ENCODE results near the gene INTS1.
A peak's percentile ranks its signal among the peaks of the same experiment; 100 is the strongest.

The INTS1 gene

GRCh38 chr7:1503816-1504775 is at the start of gene INTS1:
TSS of gene INTS1 (minus strand) at chr7:1504389. CDS start at chr7:1503960, 429 bp downstream.
- peak; percentile 79 to 88 for DNase-seq (ENCODE audit: low read depth in 1 of 2, low spot score in 1 of 2)

- DNase-seq (ENCODE audit: low read depth in 1 of 2, low spot score in 1 of 2): no peak
Measured at GRCh38 chr7:1553512-1554210, 49.5 kb upstream of the INTS1 start.

GRCh38 chr7:1552200-1552599 is 48.0 kb upstream of the INTS1 start:
- no peak for DNase-seq (ENCODE audit: low read depth in 1 of 2, low spot score in 1 of 2)

GRCh38 chr7:1550846-1551155 is 46.6 kb upstream of the INTS1 start:
- DNase-seq (ENCODE audit: low read depth in 1 of 2, low spot score in 1 of 2): no peak

GRCh38 chr7:1550005-1550845 is 46.0 kb upstream of the INTS1 start:
- DNase-seq (ENCODE audit: low read depth in 1 of 2, low spot score in 1 of 2): no peak

- DNase-seq (ENCODE audit: low read depth in 1 of 2, low spot score in 1 of 2): no peak
Measured at GRCh38 chr7:1549357-1550004, 45.3 kb upstream of the INTS1 start.

- no peak for DNase-seq (ENCODE audit: low read depth in 1 of 2, low spot score in 1 of 2)
Measured at GRCh38 chr7:1548944-1549343, 44.8 kb upstream of the INTS1 start.

- DNase-seq (ENCODE audit: low read depth in 1 of 2, low spot score in 1 of 2): no peak
Measured at GRCh38 chr7:1548438-1548831, 44.2 kb upstream of the INTS1 start.

- no peak for DNase-seq (ENCODE audit: low read depth in 1 of 2, low spot score in 1 of 2)
Measured at GRCh38 chr7:1547777-1548437, 43.7 kb upstream of the INTS1 start.

GRCh38 chr7:1546909-1547776 is 43.0 kb upstream of the INTS1 start:
- no peak for DNase-seq (ENCODE audit: low read depth in 1 of 2, low spot score in 1 of 2)

GRCh38 chr7:1546274-1546908 is 42.2 kb upstream of the INTS1 start:
- DNase-seq (ENCODE audit: low read depth in 1 of 2, low spot score in 1 of 2): no peak

- DNase-seq (ENCODE audit: low read depth in 1 of 2, low spot score in 1 of 2): no peak
Measured at GRCh38 chr7:1545417-1546246, 41.4 kb upstream of the INTS1 start.

- no peak for DNase-seq (ENCODE audit: low read depth in 1 of 2, low spot score in 1 of 2)
Measured at GRCh38 chr7:1544896-1545416, 40.8 kb upstream of the INTS1 start.

GRCh38 chr7:1544178-1544895 is 40.1 kb upstream of the INTS1 start:
- no peak for DNase-seq (ENCODE audit: low read depth in 1 of 2, low spot score in 1 of 2)

GRCh38 chr7:1543826-1544177 is 39.6 kb upstream of the INTS1 start:
- DNase-seq (ENCODE audit: low read depth in 1 of 2, low spot score in 1 of 2): no peak

GRCh38 chr7:1542841-1543747 is 38.9 kb upstream of the INTS1 start:
- no peak for DNase-seq (ENCODE audit: low read depth in 1 of 2, low spot score in 1 of 2)

All from activated CD4-positive, alpha-beta T cell treated with anti-CD3 and anti-CD28 coated beads, Interleukin-2, amount 50 U/mL, for 24 hours (primary cell).